ENCODE measurements around the gene L3MBTL1.
"Not testable (repeated sequence)": the region's sequence is repeated elsewhere in the genome, so short reads cannot be mapped to it uniquely, and the experiment has no call there.

L3MBTL1 gene

GRCh38 chr20:43563991-43564390 lies 56.5 kb downstream of the L3MBTL1 start:
- DNase-seq = no peak

- no peak for DNase-seq
These were observed 57.0 kb downstream of the L3MBTL1 start for GRCh38 chr20:43564455-43564854.

GRCh38 chr20:43564993-43565757 lies 57.7 kb downstream of the L3MBTL1 start:
- no peak for DNase-seq

GRCh38 chr20:43565758-43566104 lies 58.2 kb downstream of the L3MBTL1 start:
- no peak for DNase-seq

- no peak for DNase-seq
These were observed 60.0 kb downstream of the L3MBTL1 start for GRCh38 chr20:43567477-43567876.

GRCh38 chr20:43568706-43569105 lies 61.2 kb downstream of the L3MBTL1 start:
- no peak for DNase-seq

GRCh38 chr20:43569282-43569681 lies 61.8 kb downstream of the L3MBTL1 start:
- DNase-seq = no peak

- no peak for DNase-seq
These were observed 63.0 kb downstream of the L3MBTL1 start for GRCh38 chr20:43570496-43570895.

- DNase-seq = no peak
These were observed 63.8 kb downstream of the L3MBTL1 start for GRCh38 chr20:43571310-43571709.

GRCh38 chr20:43571771-43572170 lies 64.3 kb downstream of the L3MBTL1 start:
- no peak for DNase-seq

- DNase-seq = no peak
These were observed 65.4 kb downstream of the L3MBTL1 start for GRCh38 chr20:43572891-43573290.

GRCh38 chr20:43576108-43576507 lies 68.6 kb downstream of the L3MBTL1 start:
- no peak for DNase-seq

GRCh38 chr20:43579861-43580793 lies 72.6 kb downstream of the L3MBTL1 start:
- no peak for DNase-seq

- DNase-seq = no peak
These were observed 75.8 kb downstream of the L3MBTL1 start for GRCh38 chr20:43583133-43583864.

GRCh38 chr20:43583982-43584432 lies 76.5 kb downstream of the L3MBTL1 start:
- DNase-seq = no peak

- no peak for DNase-seq
These were observed 77.1 kb downstream of the L3MBTL1 start for GRCh38 chr20:43584448-43585136.

- no peak for DNase-seq
These were observed 79.1 kb downstream of the L3MBTL1 start for GRCh38 chr20:43586641-43587040.

- DNase-seq = not testable (repeated sequence)
These were observed 81.0 kb downstream of the L3MBTL1 start for GRCh38 chr20:43588526-43588925.

GRCh38 chr20:43590036-43590391 lies 82.5 kb downstream of the L3MBTL1 start:
- DNase-seq = no peak

- DNase-seq = peak; percentile 78
These were observed 83.2 kb downstream of the L3MBTL1 start, which contains the start of gene IFT52 for GRCh38 chr20:43590392-43591303. Gene IFT52, plus strand, starts transcription at chr20:43590937. Its CDS starts 3,762 bp downstream, at chr20:43594699.

Data from NK-92 treated with Interleukin-12 subunit alpha and Interleukin-12 subunit beta, amount 100 ng/mL, for 24 hours (cell line).